ENCODE data around the gene ZFPM1. TPM values are rescaled to one million over a fixed set of nuclear protein-coding genes. Genes with fewer than 3 reads are reported as not detected.
A peak's percentile ranks its signal among the peaks of the same experiment; 100 is the strongest.

Gene ZFPM1
- total RNA-seq, 1 donor from 2014 or later, result 0.64 TPM

DNA sequence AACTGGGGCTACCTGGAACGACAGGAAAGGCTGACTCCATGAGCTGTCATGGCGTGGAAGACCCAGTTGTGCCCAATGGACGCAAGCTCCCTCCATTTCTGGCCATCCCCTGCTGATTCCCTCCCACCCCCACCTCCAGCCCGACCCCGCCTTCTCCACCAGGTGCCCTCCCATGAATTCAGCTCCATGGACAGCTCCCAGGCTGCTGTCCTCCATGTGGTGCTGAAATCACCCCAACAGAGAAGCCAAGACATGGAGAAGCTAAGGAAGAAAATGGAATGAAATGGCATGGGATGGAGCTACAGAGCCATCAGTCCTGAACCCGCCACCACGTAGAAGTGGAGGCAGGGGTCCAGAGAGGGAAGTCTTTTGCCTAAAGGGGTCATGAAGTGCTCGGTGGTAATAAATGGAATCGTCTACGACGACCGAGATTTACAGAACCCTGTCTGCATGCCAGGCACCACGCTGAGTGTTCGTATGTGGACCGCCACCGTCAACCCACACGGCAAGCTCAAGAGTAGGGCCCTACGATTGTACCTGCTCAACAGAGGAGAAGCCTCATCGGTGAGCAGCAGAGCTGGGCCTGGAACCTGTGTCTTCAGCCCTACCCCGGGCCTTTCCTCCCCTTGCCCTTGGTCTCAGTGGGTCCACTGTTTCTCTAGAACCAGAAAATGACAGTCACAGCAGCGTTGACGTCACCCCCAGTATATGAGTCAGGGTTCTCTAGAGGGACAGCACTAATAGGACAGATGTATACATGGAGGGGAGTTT, 107.8 kb downstream of the ZFPM1 start:
- peak in 1 of 2 donors; percentile 27 for DNase-seq (ENCODE audit: low read depth in 2 of 2)

DNA sequence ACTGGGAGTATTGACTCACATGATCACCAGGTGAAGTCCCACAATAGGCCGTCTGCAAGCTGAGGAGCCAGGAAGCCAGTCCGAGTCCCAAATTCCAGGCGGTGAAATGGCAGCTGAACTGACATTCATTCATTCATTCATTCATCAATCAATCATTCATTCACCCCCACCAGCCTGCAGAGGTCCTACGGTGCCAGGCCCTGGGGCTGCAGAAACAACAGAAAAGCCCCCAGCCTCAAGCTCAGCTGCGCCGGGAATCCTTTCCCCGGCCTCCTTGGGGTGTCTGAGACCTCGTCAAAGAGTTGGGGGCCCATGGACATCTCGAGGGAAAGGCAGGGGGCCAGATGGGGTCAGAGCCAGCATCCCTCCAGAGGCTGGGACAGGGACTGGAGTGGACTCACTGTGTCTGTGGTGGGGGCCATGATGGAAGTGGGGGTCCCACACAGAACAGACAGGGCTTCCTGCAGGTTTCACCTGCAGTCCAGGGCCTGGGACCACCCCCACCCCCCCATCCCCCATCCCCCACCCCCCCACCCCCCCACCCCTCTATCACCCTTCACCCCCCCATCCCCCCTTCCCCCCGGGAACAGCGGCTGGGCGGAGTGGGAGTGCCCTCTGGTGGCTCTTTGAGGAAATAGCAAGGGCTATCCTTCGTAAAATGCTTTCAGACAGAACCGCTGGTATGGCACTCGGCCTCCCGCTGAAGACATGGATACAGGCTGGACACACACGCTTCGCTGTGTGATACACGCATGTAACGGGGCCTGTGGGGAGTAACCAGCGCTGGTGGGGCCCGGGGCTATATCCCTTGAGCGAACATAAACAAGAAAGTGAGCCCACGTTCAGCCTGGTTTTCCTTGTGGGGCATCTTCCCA, 108.6 kb downstream of the ZFPM1 start:
- peak; percentile 16 to 44 for DNase-seq (ENCODE audit: low read depth in 2 of 2)

DNA sequence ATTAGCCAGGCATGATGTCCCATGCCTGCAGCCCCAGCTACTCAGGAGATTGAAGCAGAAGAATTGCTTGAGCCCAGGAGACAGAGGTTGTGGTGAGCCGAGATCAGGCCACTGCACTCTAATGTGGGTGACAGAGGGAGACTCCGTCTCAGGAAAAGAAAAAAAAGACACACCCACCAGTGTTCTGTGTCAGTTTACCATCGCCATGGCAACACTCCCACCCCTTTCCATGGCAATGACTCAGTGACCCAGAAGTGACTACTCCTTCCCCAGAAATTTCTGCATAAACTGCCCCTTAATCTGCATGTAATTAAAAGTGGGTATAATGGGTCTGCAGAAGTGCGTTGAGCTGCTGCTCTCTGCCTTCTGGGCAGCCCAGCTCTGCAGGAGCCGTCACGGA, 113.1 kb downstream of the ZFPM1 start:
- peak in 1 of 2 donors; percentile 34 for DNase-seq (ENCODE audit: low read depth in 2 of 2)

DNA sequence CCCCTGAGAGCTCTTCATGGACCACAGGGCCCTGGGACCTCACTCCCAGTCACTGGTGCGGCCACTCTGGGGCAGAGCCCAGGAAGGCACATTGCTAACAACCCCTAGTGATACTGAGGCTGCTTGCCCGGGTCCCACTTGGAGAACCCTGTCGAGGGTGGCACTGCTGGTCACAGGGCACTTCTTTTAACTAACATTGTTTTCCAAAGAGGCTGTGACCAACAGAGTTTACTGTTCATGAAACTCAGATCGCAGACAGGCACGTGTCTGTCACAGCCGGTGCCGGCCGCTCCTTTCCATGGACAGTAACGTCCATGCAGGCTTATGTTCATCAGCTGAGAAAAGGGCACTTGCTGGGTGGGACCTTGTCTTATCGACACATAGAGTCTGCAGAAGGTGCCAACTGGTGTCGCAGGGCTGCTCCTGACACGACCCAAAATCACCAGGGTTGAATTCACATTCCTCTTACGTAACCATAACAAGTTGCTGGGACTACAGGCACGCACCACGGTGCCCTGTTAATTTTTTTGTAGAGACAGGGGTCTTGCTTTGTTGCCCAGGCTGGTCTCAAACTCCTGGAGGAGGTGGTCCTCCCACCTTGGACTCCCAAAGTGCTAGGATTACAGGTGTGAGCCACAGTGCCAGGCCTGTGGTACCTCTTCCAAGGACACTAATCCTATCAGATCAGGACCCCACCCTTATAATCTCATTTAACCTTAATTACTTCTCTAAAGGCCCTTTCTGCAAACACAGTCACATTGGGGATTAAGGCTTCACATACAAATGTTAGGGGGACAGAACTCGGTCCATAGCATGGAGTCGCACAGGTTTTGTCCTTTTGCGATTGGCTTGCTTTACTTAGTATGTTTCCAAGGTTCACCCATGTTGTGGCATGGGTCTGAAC, 115.9 kb downstream of the ZFPM1 start:
- no peak for DNase-seq (ENCODE audit: low read depth in 2 of 2)

DNA sequence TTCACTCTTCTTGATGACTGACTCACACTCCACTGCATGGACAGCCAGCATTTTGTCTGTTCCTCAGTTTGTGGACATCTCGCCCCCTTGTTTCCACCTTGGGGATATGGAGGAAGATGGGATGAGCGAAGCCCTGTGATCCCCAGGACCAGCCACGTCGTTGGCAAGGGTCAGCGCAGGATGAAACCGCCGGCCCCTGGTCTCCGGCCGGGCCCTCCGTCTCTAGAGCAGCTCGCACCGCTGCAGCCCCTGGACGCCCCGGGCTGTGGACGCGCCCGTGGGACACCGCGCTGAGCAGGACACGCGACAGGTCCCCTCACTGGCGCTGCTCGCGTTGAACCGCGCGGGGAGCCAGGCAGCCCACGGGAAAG, 116.5 kb downstream of the ZFPM1 start:
- DNase-seq (ENCODE audit: low read depth in 2 of 2), result no peak

DNA sequence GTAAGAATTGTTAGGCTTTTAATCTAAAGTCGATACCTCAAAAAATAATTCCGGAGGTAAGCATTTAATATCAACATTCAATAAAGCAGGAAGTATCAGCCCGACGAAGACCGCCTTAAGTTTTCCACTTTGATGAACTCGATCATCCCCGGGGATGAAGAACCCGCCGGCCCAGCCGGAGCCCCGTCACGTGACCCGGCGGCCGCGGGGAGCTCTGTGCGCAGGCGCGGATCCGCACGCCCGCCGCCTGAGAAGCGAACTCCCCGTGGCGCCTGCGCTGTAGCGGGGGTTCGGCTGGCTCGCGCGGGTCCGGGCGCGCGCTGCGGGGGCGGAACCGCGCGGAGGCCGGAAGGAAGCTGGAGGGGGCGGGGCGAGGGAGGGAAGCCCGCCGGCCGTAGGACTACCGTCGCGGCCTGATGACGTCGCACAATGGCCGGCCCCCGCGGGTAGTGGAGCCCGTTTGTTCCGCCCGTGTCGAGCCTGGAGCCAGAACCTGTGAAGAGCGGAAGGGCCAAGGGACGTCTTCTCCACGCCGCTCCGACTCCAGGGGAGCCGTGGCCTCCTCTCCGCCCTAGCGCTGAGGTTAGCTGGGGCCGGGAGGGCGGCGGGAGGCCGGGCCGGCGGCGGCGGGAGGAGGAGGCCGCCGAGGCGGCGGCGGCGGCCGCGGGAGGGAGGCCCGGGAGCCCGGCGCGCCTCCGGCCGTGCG, 117.1 kb downstream of the ZFPM1 start, which contains the start of gene ZC3H18:
Gene ZC3H18, plus strand, starts transcription at position 419 of the 706 bp plus-strand sequence. CDS start 6,721 bp downstream, outside the sequence.
- peak; percentile 85 to 97 for DNase-seq (ENCODE audit: low read depth in 2 of 2)

DNA sequence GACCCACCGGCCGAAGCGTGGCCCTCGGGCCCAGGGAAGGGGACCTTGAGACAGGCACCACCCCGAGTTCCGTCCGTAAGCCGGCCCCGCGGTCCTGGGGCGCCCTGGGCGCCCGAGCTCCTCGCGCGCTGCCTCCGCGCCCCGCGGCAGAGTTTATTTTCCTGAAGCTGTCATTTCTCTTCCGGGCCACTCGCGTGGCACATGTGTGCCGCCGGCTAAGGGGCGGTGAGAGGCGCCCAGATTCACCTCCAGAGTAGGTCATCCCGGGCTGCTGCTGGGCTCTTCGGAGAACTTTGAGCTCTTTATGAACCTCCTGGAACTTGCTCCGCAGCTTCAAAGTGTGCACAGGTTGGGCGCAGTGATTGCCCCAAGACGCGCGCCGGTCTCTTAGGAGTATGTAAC, 117.6 kb downstream of the ZFPM1 start:
- DNase-seq (ENCODE audit: low read depth in 2 of 2), result peak in 1 of 2 donors; percentile 34

DNA sequence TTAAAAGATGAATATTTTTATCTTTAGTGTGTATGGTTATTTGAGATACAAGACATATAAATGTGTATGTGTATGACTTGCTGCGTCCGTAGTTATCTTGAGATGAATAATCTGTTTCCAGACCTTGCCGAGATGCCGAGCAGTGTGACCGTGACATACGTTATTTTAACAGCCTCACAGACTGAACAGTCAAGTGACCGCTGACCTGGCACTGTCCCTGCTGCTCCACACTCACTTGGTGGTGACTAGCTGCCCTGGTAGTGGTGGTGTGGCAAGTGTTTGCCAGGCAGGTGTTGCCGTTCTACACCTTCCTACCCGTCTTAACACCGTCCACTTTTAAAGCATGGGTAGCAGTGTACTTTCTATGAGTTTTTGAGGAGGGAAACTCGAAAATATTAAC, 122.2 kb downstream of the ZFPM1 start:
- no peak for DNase-seq (ENCODE audit: low read depth in 2 of 2)

DNA sequence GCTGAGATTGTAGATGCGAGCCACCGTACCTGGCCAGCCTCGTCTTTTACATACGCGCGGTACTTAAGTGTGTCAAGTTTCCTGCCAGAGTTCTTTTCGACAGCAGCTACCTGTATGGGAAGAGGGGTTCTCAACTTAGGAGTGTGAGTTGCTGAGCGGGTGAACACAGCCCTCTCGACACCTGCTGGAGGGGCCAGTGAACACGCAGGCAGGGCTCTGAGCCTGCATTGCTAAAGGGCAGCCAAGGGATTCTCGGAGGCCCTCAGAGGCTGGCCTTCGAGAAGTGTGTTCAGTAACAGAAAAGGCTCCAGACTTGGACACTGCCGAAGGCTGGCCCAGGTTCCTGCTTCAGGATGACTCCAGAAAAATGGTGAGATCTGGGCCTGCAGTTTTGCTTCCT, 123.2 kb downstream of the ZFPM1 start:
- no peak for DNase-seq (ENCODE audit: low read depth in 2 of 2)

DNA sequence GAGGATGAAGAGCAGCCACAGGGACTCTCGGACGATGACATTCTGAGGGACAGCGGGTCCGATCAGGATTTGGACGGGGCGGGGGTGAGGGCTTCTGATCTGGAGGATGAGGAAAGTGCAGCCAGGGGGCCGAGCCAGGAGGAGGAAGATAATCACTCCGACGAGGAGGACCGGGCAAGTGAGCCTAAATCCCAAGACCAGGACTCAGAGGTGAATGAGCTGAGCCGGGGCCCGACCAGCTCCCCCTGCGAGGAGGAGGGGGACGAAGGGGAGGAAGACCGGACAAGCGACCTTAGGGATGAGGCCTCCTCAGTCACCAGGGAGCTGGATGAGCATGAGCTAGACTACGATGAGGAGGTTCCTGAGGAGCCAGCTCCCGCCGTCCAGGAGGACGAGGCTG, 124.1 kb downstream of the ZFPM1 start:
- no peak for DNase-seq (ENCODE audit: low read depth in 2 of 2)

DNA sequence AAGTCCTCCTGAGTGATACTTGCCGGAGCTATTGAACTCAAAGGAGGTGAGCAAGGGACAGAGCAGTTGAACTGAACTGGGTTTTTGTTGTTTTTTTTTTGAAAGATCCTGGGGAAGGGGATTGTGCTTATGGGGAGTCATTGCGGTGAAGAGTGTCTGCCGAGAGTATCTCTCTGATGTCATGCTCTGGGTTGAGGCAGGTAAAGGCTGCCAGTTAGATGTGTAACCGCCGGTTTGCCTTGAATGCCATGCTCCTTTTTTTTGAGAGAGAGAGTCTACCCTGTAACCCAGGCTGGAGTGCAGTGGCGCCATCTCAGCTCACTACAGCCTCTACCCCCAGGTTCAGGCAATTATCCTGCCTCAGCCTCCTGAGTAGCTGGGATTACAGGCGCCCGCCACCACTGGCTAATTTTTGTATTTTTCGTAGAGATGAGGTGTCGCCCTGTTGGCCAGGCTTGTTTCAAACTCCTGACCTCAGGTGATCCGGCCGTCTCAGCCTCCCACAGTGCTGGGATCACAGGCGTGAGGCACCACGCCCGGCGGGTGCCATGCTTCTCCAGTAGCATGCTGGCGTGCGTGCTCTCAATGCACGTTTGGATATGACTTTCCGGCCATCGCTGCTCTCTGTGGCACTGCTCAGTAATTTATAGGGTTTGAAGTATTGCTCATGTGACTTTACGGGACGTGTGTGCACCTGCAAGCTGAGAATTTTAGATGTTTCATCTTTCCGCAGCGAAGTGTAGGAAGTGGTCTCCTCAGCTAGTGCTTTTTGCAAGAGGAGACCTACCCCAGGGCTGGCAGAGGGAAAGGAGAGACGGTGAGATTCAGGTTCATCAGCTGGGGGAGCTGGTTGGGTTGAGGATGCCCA, 125.6 kb downstream of the ZFPM1 start:
- DNase-seq (ENCODE audit: low read depth in 2 of 2), result no peak

DNA sequence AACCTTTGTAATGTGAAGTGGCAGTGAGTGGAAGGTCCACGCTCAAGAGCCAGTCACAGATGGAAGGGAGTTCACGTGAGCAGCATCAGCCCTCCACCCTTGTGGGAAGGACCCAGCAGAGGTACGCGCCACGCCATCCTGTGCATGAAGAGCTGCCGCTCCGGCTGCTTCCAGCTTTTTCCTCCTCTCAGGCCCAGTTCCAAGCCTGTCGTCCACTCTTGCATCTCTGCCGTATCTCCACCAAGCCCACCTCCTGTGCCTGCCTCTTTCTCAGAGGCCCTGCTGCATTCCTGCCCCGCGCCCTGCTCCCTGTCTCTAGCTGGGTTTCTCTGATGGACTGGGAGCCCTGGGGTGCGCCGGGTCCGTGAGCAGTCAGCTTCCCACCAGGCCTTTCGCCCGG, 127.3 kb downstream of the ZFPM1 start:
- no peak for DNase-seq (ENCODE audit: low read depth in 2 of 2)

DNA sequence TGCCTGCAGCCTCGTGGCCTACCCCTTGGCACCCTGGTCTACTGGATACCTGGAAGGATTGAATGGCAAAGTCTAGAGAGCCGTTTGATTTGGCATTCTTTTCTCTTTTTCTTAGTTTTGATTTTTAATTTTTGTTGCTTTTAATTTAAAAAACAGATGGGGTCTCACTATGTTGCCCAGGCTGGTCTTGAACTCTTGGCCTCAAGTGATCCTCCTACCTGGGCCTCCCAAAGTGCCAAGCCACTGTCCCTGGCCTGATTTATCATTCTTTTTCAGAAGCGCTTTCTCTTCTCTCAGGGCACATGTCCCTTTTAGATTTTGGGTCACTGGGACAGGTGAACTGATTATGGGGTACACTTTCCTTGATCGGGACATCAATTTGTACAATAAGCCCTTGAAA, 128.0 kb downstream of the ZFPM1 start:
- DNase-seq (ENCODE audit: low read depth in 2 of 2), result no peak

DNA sequence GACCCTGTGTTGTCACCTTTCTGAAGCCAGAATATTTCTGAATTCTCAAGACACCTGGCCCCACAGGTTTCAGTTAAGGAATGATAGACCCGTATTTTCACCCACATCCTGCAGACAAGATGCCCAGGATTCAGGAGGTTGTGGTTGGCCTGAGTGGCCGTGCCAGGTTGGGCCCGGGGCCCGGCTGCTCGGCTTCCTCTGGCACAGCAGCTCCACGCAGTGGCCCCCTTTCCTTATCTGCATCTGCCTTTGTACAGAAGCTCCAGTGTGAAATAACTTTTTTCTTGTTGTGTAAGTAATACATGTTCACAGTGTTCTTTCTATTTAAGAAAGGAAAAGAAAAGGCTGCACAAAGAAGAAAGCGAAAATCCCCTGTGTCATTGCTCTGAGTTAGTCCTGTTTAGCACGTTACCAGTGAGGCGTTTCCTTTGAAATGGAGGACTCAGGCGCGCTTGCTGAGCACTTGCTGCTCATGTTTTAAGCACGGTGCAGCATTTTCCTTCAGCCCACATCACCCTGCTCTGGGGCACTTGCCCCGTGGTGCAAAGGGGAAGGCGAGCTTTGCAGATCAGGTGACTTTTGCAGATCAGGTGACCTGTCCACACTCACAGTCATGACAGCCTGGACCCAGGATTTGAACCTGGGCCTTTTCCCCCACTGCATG, 130.0 kb downstream of the ZFPM1 start:
- DNase-seq (ENCODE audit: low read depth in 2 of 2), result no peak

DNA sequence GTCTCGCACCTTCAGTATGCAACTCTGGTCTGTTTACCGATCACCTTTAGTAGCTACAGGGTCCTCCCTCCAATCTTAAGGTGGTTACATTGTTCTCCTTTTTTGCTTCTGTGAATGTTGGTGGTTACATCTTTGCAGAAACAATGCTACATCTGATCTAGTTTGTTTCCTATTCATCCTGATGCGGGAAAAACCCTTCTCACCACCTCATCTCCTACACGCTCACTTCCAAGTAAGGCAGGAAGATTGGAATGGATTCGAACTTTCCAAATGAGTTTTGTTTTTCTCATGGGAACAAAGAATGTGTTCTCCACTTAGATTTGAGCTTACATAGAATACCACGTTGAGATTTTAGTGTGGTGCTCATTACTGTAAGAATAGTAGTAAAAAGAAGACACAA, 131.6 kb downstream of the ZFPM1 start:
- peak in 1 of 2 donors; percentile 30 for DNase-seq (ENCODE audit: low read depth in 2 of 2)

DNA sequence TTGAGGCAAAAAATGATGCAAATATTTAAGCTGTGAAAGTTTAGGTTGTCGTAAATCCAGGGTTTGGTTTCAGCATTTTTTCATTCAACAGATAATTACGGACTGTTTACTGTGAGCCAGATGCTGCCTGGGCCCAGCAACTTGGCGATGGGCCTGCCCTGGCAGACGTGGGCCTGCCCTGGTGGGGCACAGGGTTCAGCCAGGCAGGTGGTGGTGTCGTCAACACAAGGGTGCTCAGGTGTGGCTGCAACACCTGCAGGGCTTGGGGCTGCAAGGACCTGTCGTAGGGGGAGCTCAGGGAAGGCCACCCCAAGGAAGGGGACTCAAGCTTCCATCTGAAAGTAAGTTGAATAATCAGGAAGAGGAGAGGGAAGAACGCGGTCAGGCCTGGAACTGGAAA, 132.2 kb downstream of the ZFPM1 start:
- DNase-seq (ENCODE audit: low read depth in 2 of 2), result no peak

DNA sequence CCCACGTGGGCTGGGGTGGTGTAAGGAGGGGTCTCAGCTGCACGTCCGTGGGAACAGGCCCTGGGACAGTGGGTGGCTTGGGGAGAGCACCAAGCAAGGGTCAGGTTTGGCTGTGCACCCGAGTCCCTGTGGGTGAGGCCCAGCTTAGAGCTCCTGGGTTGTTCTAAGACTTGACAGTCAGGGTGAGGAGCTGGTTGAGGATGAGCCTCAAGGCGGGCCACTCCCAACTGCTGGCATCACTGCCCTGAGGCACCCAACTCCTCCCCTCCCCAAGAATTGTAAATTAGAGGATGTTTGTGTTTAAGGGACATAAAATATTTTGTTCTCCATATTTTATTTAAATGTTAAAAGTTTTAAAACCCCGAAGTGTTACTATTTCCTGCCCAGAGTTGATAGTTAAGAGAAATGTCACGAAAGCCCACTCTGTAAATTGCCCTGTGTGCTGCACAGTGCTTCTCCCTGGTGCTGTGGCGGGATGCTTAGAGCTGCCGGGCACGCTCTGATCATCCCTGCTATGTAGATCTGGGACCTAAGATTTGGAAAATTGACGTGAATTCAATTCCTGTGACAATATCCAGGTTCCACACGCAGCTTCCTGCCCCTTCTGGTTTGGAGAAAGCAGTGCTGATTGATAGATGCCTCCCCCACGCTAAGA, 133.0 kb downstream of the ZFPM1 start:
- no peak for DNase-seq (ENCODE audit: low read depth in 2 of 2)

Measured in dermis microvascular lymphatic vessel endothelial cell (primary cell).